ENCODE results near the gene ACTL9. TPM values are rescaled to one million over a fixed set of nuclear protein-coding genes. Genes with fewer than 3 reads are reported as not detected.

Gene ACTL9
- total RNA-seq, 2 donors from 2014 or later, result not detected

- Histone ChIP-seq H3K27me3 (no peaks in the 10 kb centered on the region), H3K36me3 (no peaks in the 10 kb centered on the region), H3K4me3 (no peak overlapping the region), H3K27ac (no peak overlapping the region), H3K9me3 (no peaks in the 10 kb centered on the region), H3K4me1 (no peaks in the 10 kb centered on the region)
- TF ChIP-seq CTCF (IDR thresholded peaks at IDR 0.05), result no peak
- DNase-seq (ENCODE audit: low spot score), result no peak
Observed at GRCh38 chr19:8673276-8673891, 25.2 kb downstream of the ACTL9 start.

- H3K27me3 ChIP-seq, result no peaks in the 10 kb centered on the region
- no peak overlapping the region for H3K27ac ChIP-seq
- DNase-seq (ENCODE audit: low spot score), result no peak
- no peak for TF ChIP-seq CTCF (IDR thresholded peaks at IDR 0.05)
- no peak overlapping the region for H3K4me3 ChIP-seq
- H3K36me3 ChIP-seq, result no peaks in the 10 kb centered on the region
- H3K4me1 ChIP-seq, result no peaks in the 10 kb centered on the region
- H3K9me3 ChIP-seq, result no peaks in the 10 kb centered on the region
Observed at GRCh38 chr19:8666814-8667405, 31.7 kb downstream of the ACTL9 start.

- TF ChIP-seq CTCF (IDR thresholded peaks at IDR 0.05), result no peak
- no peak for DNase-seq (ENCODE audit: low spot score)
- Histone ChIP-seq H3K27me3 (no peaks in the 10 kb centered on the region), H3K4me3 (no peak overlapping the region), H3K4me1 (no peaks in the 10 kb centered on the region), H3K27ac (no peak overlapping the region), H3K36me3 (no peaks in the 10 kb centered on the region), H3K9me3 (no peaks in the 10 kb centered on the region)
Observed at GRCh38 chr19:8665468-8666213, 33.0 kb downstream of the ACTL9 start.

- Histone ChIP-seq H3K4me1 (no peaks in the 10 kb centered on the region), H3K27me3 (no peaks in the 10 kb centered on the region), H3K27ac (no peak overlapping the region), H3K4me3 (no peak overlapping the region), H3K36me3 (no peaks in the 10 kb centered on the region), H3K9me3 (no peaks in the 10 kb centered on the region)
- no peak for TF ChIP-seq CTCF (IDR thresholded peaks at IDR 0.05)
- no peak for DNase-seq (ENCODE audit: low spot score)
Observed at GRCh38 chr19:8664671-8665057, 33.9 kb downstream of the ACTL9 start.

- DNase-seq (ENCODE audit: low spot score), result no peak
- H3K27me3 ChIP-seq, result no peaks in the 10 kb centered on the region
- no peaks in the 10 kb centered on the region for H3K9me3 ChIP-seq
- H3K36me3 ChIP-seq, result no peaks in the 10 kb centered on the region
- H3K4me3 ChIP-seq, result no peak overlapping the region
- no peaks in the 10 kb centered on the region for H3K4me1 ChIP-seq
- H3K27ac ChIP-seq, result no peak overlapping the region
- no peak for TF ChIP-seq CTCF (IDR thresholded peaks at IDR 0.05)
Observed at GRCh38 chr19:8663920-8664670, 34.5 kb downstream of the ACTL9 start.

Measured in right atrium auricular region (tissue), 2 donors.